HL-60 (cell line): ENCODE data around the gene GAREM1.

Source experiments
- CTCF ChIP-seq: IDR thresholded peaks from one replicate; pipeline ENCODE4 v1.5.1; 2011; ENCODE audit warnings: low read length, control low read depth, inconsistent platforms; ENCODE audit not compliant: insufficient read depth
- POLR2AphosphoS5 ChIP-seq: IDR thresholded peaks from 2 replicates; pipeline ENCODE4 v1.6.1; 2012; ENCODE audit warnings: low read depth
- REST ChIP-seq: IDR thresholded peaks from 2 replicates; pipeline ENCODE4 v1.6.1; 2012; ENCODE audit warnings: low read depth; ENCODE audit not compliant: insufficient replicate concordance

GRCh38 chr18:32368170-32368569 lies 102.5 kb downstream of the GAREM1 start:
- TF ChIP-seq CTCF (no peak), POLR2AphosphoS5 (no peak), REST (no peak)
